Vagina (tissue), 2 donors: ENCODE results near the gene DKK3.

Source experiments
- CTCF ChIP-seq, 3 experiments: fragments of 450-650 bp in 2 of 3; fragments of 200-600 bp in 1 of 3; sonication (generic) in 1 of 3; IDR thresholded peaks; one replicate each; pipeline ENCODE4 v1.5.1; 2017 to 2019; ENCODE audit warnings: antibody characterized with exemption in 3 of 3, mild to moderate bottlenecking in 2 of 3, moderate library complexity in 2 of 3
- POLR2A ChIP-seq, 2 donors: fragments of 450-650 bp; IDR thresholded peaks; one replicate each; pipeline ENCODE4 v1.6.1; 2017; ENCODE audit warnings: antibody characterized with exemption in 2 of 2, mild to moderate bottlenecking in 2 of 2, moderate library complexity in 2 of 2
- POLR2AphosphoS5 ChIP-seq, 2 donors: sonication (generic); formaldehyde crosslinking; IDR thresholded peaks; one replicate each; pipeline ENCODE4 v1.9.0; 2017; ENCODE audit warnings: antibody characterized with exemption in 2 of 2, mild to moderate bottlenecking in 2 of 2, low read depth in 1 of 2; ENCODE audit not compliant: insufficient read depth in 1 of 2

- TF ChIP-seq CTCF (IDR thresholded peaks at IDR 0.05), result no peak
- no peak for TF ChIP-seq POLR2AphosphoS5 (IDR thresholded peaks at IDR 0.05; ENCODE audit: insufficient read depth in 1 of 2, low read depth in 1 of 2)
- TF ChIP-seq POLR2A (IDR thresholded peaks at IDR 0.05), result no peak
Measured at GRCh38 chr11:11952036-11952435, 56.4 kb downstream of the DKK3 start.
